H1 (cell line): ENCODE results near the gene R3HDM1. TPM values are rescaled to one million over a fixed set of nuclear protein-coding genes. Genes with fewer than 3 reads are reported as not detected.

Experiments
- polyA plus RNA-seq, 7 experiments: library from polyadenylated mRNA; depleted of rRNA in 3 of 7; stranded (reverse) in 5 of 7; unstranded in 2 of 7; fragments of >200 nt in 5 of 7; fragments of 200-250 nt in 2 of 7; gene quantifications; 1 replicate in 5 of 7; 2 replicates in 1 of 7; 4 replicates in 1 of 7; pipeline versions ENCODE4 v1.2.1 to v1.2.3, GENCODE V29; 2011 to 2013; ENCODE audit warnings: missing spikeins in 2 of 7, mixed read lengths in 2 of 7
- total RNA-seq: library from RNA; stranded (reverse); fragmentation: NEBNext Ultra II Directional; extraction: Animal tissue kit (Norgen Biotek cat#: 25700); gene quantifications from 2 replicates; pipeline ENCODE4 v1.2.1, GENCODE V29; 2021
- TF ChIP-seq, protein P1 (sequence below): fragments of 300-600 bp; sonication (generic); IDR thresholded peaks from 2 replicates; pipeline ENCODE4 v1.7.1; 2012; ENCODE audit warnings: low read length, moderate library complexity, mild to moderate bottlenecking, inconsistent platforms; ENCODE audit not compliant: insufficient replicate concordance

The R3HDM1 gene
- total and polyA plus RNA-seq, 2 of the 8 experiments (the other 6 are each of a cell fraction or from before 2014, with no cell fraction given): 77.7 to 120 TPM

DNA sequence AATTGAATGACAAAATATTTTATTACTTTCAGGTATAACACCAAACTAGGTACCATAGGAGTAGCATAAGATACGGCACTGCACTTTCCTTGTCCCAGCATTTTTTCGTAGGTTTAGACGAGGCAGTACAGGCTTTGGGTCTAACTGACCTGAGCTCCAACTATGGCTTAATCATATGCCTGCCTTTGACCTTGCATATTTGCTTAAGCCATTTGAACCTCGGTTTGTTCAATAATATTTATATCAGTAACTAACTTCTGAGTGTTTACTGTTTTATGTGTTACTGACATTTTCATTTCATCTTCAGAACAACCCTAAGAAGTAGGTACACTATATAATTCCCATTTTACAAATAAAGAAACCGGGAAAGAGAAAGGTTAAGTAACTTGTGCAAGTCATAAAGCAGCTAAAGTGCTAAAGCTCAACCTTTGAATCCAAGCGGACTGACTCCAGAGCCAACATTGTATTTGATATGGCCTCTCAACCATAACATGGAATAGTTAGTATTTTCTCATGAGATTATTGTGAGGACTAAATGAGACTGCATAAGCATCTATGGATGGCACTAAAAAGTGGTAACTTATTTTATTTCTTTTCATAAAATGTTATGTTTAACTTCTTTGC is 104.0 kb downstream of the R3HDM1 start (continued):
- TF ChIP-seq, protein P1, sequence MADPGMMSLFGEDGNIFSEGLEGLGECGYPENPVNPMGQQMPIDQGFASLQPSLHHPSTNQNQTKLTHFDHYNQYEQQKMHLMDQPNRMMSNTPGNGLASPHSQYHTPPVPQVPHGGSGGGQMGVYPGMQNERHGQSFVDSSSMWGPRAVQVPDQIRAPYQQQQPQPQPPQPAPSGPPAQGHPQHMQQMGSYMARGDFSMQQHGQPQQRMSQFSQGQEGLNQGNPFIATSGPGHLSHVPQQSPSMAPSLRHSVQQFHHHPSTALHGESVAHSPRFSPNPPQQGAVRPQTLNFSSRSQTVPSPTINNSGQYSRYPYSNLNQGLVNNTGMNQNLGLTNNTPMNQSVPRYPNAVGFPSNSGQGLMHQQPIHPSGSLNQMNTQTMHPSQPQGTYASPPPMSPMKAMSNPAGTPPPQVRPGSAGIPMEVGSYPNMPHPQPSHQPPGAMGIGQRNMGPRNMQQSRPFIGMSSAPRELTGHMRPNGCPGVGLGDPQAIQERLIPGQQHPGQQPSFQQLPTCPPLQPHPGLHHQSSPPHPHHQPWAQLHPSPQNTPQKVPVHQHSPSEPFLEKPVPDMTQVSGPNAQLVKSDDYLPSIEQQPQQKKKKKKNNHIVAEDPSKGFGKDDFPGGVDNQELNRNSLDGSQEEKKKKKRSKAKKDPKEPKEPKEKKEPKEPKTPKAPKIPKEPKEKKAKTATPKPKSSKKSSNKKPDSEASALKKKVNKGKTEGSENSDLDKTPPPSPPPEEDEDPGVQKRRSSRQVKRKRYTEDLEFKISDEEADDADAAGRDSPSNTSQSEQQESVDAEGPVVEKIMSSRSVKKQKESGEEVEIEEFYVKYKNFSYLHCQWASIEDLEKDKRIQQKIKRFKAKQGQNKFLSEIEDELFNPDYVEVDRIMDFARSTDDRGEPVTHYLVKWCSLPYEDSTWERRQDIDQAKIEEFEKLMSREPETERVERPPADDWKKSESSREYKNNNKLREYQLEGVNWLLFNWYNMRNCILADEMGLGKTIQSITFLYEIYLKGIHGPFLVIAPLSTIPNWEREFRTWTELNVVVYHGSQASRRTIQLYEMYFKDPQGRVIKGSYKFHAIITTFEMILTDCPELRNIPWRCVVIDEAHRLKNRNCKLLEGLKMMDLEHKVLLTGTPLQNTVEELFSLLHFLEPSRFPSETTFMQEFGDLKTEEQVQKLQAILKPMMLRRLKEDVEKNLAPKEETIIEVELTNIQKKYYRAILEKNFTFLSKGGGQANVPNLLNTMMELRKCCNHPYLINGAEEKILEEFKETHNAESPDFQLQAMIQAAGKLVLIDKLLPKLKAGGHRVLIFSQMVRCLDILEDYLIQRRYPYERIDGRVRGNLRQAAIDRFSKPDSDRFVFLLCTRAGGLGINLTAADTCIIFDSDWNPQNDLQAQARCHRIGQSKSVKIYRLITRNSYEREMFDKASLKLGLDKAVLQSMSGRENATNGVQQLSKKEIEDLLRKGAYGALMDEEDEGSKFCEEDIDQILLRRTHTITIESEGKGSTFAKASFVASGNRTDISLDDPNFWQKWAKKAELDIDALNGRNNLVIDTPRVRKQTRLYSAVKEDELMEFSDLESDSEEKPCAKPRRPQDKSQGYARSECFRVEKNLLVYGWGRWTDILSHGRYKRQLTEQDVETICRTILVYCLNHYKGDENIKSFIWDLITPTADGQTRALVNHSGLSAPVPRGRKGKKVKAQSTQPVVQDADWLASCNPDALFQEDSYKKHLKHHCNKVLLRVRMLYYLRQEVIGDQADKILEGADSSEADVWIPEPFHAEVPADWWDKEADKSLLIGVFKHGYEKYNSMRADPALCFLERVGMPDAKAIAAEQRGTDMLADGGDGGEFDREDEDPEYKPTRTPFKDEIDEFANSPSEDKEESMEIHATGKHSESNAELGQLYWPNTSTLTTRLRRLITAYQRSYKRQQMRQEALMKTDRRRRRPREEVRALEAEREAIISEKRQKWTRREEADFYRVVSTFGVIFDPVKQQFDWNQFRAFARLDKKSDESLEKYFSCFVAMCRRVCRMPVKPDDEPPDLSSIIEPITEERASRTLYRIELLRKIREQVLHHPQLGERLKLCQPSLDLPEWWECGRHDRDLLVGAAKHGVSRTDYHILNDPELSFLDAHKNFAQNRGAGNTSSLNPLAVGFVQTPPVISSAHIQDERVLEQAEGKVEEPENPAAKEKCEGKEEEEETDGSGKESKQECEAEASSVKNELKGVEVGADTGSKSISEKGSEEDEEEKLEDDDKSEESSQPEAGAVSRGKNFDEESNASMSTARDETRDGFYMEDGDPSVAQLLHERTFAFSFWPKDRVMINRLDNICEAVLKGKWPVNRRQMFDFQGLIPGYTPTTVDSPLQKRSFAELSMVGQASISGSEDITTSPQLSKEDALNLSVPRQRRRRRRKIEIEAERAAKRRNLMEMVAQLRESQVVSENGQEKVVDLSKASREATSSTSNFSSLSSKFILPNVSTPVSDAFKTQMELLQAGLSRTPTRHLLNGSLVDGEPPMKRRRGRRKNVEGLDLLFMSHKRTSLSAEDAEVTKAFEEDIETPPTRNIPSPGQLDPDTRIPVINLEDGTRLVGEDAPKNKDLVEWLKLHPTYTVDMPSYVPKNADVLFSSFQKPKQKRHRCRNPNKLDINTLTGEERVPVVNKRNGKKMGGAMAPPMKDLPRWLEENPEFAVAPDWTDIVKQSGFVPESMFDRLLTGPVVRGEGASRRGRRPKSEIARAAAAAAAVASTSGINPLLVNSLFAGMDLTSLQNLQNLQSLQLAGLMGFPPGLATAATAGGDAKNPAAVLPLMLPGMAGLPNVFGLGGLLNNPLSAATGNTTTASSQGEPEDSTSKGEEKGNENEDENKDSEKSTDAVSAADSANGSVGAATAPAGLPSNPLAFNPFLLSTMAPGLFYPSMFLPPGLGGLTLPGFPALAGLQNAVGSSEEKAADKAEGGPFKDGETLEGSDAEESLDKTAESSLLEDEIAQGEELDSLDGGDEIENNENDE: no peak
- TF ChIP-seq, all 59 proteins: peak for 0
